B cell (primary cell): ENCODE measurements around the gene RFXAP. TPM values are rescaled to one million over a fixed set of nuclear protein-coding genes. Genes with fewer than 3 reads are reported as not detected.
"Not testable (repeated sequence)": the region's sequence is repeated elsewhere in the genome, so short reads cannot be mapped to it uniquely, and the experiment has no call there.

Experiments used
- ATAC-seq: fragments of 200-7000 bp; cut with Tn5 transposase; one replicate; pipeline ENCODE4 v1.10.0; 2021; ENCODE audit warnings: low read depth, mild to moderate bottlenecking, moderate number of reproducible peaks, moderate library complexity
- CTCF ChIA-PET: fragments of 350-600 bp; sonication (Branson Sonifier 250); formaldehyde crosslinking; loops from one replicate; lab custom pipeline; 2021; ENCODE audit warnings: antibody characterized with exemption, inconsistent platforms; lab: Charles Lee
- POLR2A ChIA-PET: fragments of 350-600 bp; sonication (Branson Sonifier 250); formaldehyde crosslinking; loops from one replicate; lab custom pipeline; 2021; ENCODE audit warnings: antibody characterized with exemption; lab: Charles Lee
- DNase-seq: peaks from one replicate; pipeline ENCODE4 v3.0.0; 2013
- H2AFZ ChIP-seq: 2 replicates; pipeline ENCODE4 v1.6.1; 2012; ENCODE audit warnings: mild to moderate bottlenecking, low read depth, low read length; ENCODE audit not compliant: insufficient read depth, poor library complexity, severe bottlenecking
- H3K27ac ChIP-seq, 2 donors: 1 replicate in 1 of 2; 2 replicates in 1 of 2; pipeline ENCODE4 v1.5.1; 2012 to 2013; ENCODE audit warnings: low read length in 2 of 2, mild to moderate bottlenecking in 2 of 2, moderate library complexity in 1 of 2
- H3K27me3 ChIP-seq, 4 experiments: fragments of 200-600 bp in 1 of 4; sonication (generic) in 1 of 4; replicated peaks in 1 of 4; 1 replicate in 2 of 4; 2 replicates in 2 of 4; pipeline versions ENCODE4 v1.6.1 to v1.7.0; 2013 to 2016; ENCODE audit warnings: low read length in 3 of 4, mild to moderate bottlenecking in 2 of 4, mixed read lengths in 1 of 4, moderate library complexity in 1 of 4; ENCODE audit not compliant: insufficient read depth in 4 of 4, control insufficient read depth in 3 of 4; ENCODE audit errors: control extremely low read depth in 1 of 4
- H3K36me3 ChIP-seq, 2 experiments: replicated peaks in 1 of 2; 1 replicate in 1 of 2; 2 replicates in 1 of 2; pipeline versions ENCODE4 v1.6.1 to v1.7.1; 2013; ENCODE audit warnings: low read length in 1 of 2; ENCODE audit not compliant: insufficient read depth in 2 of 2, control insufficient read depth in 1 of 2; ENCODE audit errors: control extremely low read depth in 1 of 2, extremely low read depth in 1 of 2
- H3K4me1 ChIP-seq, 2 donors: fragments of 200-600 bp in 1 of 2; sonication (generic) in 1 of 2; 1 replicate in 1 of 2; 2 replicates in 1 of 2; pipeline versions ENCODE4 v1.5.1 to v1.6.1; 2013 to 2017; ENCODE audit warnings: low read length in 2 of 2; ENCODE audit not compliant: control insufficient read depth in 2 of 2, insufficient read depth in 2 of 2
- H3K4me2 ChIP-seq: replicated peaks from 2 replicates; pipeline ENCODE3; 2012; ENCODE audit warnings: mild to moderate bottlenecking, low read depth, low read length; ENCODE audit not compliant: poor library complexity, severe bottlenecking
- H3K4me3 ChIP-seq, 5 experiments: fragments of 200-600 bp in 1 of 5; sonication (generic) in 1 of 5; 1 replicate in 3 of 5; 2 replicates in 2 of 5; pipeline versions ENCODE4 v1.5.1 to v1.7.0; 2011 to 2016; ENCODE audit warnings: low read length in 4 of 5, mild to moderate bottlenecking in 4 of 5, low read depth in 2 of 5, control low read depth in 1 of 5, moderate library complexity in 1 of 5; ENCODE audit not compliant: insufficient read depth in 1 of 5; ENCODE audit errors: control extremely low read depth in 1 of 5, extremely low read depth in 1 of 5
- H3K79me2 ChIP-seq: fragments of 200-600 bp; sonication (generic); one replicate; pipeline ENCODE4 v1.6.0; 2016; ENCODE audit warnings: low read length; ENCODE audit not compliant: control insufficient read depth, insufficient read depth
- H3K9ac ChIP-seq: fragments of 200-600 bp; sonication (generic); 2 replicates; pipeline ENCODE4 v1.6.1; 2017; ENCODE audit warnings: mild to moderate bottlenecking, low read length, moderate library complexity
- H3K9me3 ChIP-seq, 3 donors: one replicate each; pipeline versions ENCODE4 v1.6.1 to v1.7.1; 2013; ENCODE audit warnings: low read length in 2 of 3; ENCODE audit not compliant: control insufficient read depth in 2 of 3, insufficient read depth in 1 of 3; ENCODE audit errors: control extremely low read depth in 1 of 3
- H4K20me1 ChIP-seq: 2 replicates; pipeline ENCODE4 v1.6.0; 2012; ENCODE audit warnings: mild to moderate bottlenecking, low read length; ENCODE audit not compliant: insufficient read depth, control insufficient read depth, poor library complexity, severe bottlenecking
- H3K27ac Mint-ChIP-seq: one replicate; pipeline ENCODE4 v1.8.0; 2021; ENCODE audit warnings: mixed read lengths
- H3K27me3 Mint-ChIP-seq: one replicate; pipeline ENCODE4 v1.8.0; 2021; ENCODE audit warnings: mixed read lengths
- H3K4me1 Mint-ChIP-seq: one replicate; pipeline ENCODE4 v1.8.0; 2021; ENCODE audit warnings: mixed read lengths
- H3K4me3 Mint-ChIP-seq: one replicate; pipeline ENCODE4 v1.8.0; 2021; ENCODE audit warnings: mixed read lengths
- H3K9me3 Mint-ChIP-seq: one replicate; pipeline ENCODE4 v1.8.0; 2022; ENCODE audit warnings: mixed read lengths; ENCODE audit not compliant: insufficient read depth
- CTCF ChIP-seq: fragments of 200-600 bp; IDR thresholded peaks from one replicate; pipeline ENCODE4 v1.8.0; 2022; ENCODE audit warnings: antibody characterized with exemption, mild to moderate bottlenecking
- EZH2 ChIP-seq: IDR thresholded peaks from 2 replicates; pipeline ENCODE4 v1.6.1; 2012; ENCODE audit warnings: borderline replicate concordance, low read depth, mild to moderate bottlenecking, moderate library complexity, low read length; ENCODE audit not compliant: insufficient read depth, poor library complexity, severe bottlenecking
- WGBS: methylation state at CpG from one replicate; pipeline ENCODE4 v1.1.5; 2013; ENCODE audit warnings: missing lambda C conversion rate; ENCODE audit not compliant: insufficient coverage; 5-methylcytosine and 5-hydroxymethylcytosine counted together
- intact Hi-C: fragments of 100-400 bp; cut with micrococcal nuclease; formaldehyde crosslinking; loops from one replicate; pipeline ENCODE4 v1.10.0; 2022
- polyA plus RNA-seq: library from polyadenylated mRNA; depleted of rRNA; stranded (reverse); fragments of >200 nt; gene quantifications from 2 replicates; pipeline ENCODE4 v1.2.3, GENCODE V29; 2012
- total RNA-seq, 2 donors: library from RNA; stranded (reverse); fragments of 120-200 nt in 1 of 2; gene quantifications; 1 replicate in 1 of 2; 2 replicates in 1 of 2; pipeline versions ENCODE4 v1.2.3 to v1.2.4, GENCODE V29; 2013 to 2022

RFXAP gene
- total and polyA plus RNA-seq, 2 donors (not counting 1 experiment from before 2014, with no cell fraction given), result 6.6 to 13.5 TPM

GRCh38 chr13:36783890-36784289, 35.1 kb upstream of the RFXAP start:
- no peak overlapping the region for H3K27ac ChIP-seq
- no peaks in the 10 kb centered on the region for H3K4me1 ChIP-seq
- ChIA-PET CTCF (no interaction called here), POLR2A (no interaction called here)
- TF ChIP-seq CTCF (no peak), EZH2 (no peak)
- no peaks in the 10 kb centered on the region for H3K36me3 ChIP-seq
- DNase-seq (no peak), ATAC-seq (no peak)
- WGBS, result 63% methylated on average over 2 of the region's 3 CpGs
- peaks cover 0 to 8% (median 0%) of the 10 kb centered on the region in 4 experiments for H3K27me3 ChIP-seq
- H3K4me3 Mint-ChIP-seq, result no peak overlapping the region
- no peak overlapping the region for H3K27ac Mint-ChIP-seq
- H3K27me3 Mint-ChIP-seq, result peaks cover 34% of the 10 kb centered on the region
- H2AFZ ChIP-seq, result no peak overlapping the region
- no peaks in the 10 kb centered on the region for H4K20me1 ChIP-seq
- intact Hi-C loops, result no loop called here
- no peak overlapping the region for H3K9ac ChIP-seq
- peaks cover 1% of the 10 kb centered on the region for H3K4me1 Mint-ChIP-seq
- H3K4me2 ChIP-seq, result no peak overlapping the region
- peaks cover 3% of the 10 kb centered on the region for H3K9me3 Mint-ChIP-seq
- H3K4me3 ChIP-seq, result no peak overlapping the region
- peaks cover 0 to 5% (median 0%) of the 10 kb centered on the region in 3 donors for H3K9me3 ChIP-seq
- H3K79me2 ChIP-seq, result no peaks in the 10 kb centered on the region

GRCh38 chr13:36786175-36786574, 32.8 kb upstream of the RFXAP start:
- H3K4me3 Mint-ChIP-seq, H3K9ac ChIP-seq, intact Hi-C loops, H3K27me3 ChIP-seq, H3K36me3 ChIP-seq, H3K79me2 ChIP-seq, DNase-seq, H4K20me1 ChIP-seq, ATAC-seq, H3K4me3 ChIP-seq, H3K9me3 ChIP-seq, H3K4me1 ChIP-seq, H3K27ac ChIP-seq, H3K4me1 Mint-ChIP-seq, CTCF ChIA-PET, H3K27ac Mint-ChIP-seq, H2AFZ ChIP-seq, H3K9me3 Mint-ChIP-seq, H3K4me2 ChIP-seq, POLR2A ChIA-PET: not testable (repeated sequence)
- WGBS, result 26% methylated on average over 4 of the region's 4 CpGs
- H3K27me3 Mint-ChIP-seq, result peaks cover 29% of the 10 kb centered on the region
